GM19395 (cell line): ENCODE results near the gene ZNF346.
"Not testable (repeated sequence)": the region's sequence is repeated elsewhere in the genome, so short reads cannot be mapped to it uniquely, and the experiment has no call there.

Source experiments
- ATAC-seq: cut with Tn5 transposase; IDR thresholded peaks from one replicate; pipeline ENCODE4 v1.9.1; 2021; ENCODE audit warnings: mild to moderate bottlenecking, moderate library complexity; ENCODE audit not compliant: unreplicated experiment

Gene ZNF346, protein sequence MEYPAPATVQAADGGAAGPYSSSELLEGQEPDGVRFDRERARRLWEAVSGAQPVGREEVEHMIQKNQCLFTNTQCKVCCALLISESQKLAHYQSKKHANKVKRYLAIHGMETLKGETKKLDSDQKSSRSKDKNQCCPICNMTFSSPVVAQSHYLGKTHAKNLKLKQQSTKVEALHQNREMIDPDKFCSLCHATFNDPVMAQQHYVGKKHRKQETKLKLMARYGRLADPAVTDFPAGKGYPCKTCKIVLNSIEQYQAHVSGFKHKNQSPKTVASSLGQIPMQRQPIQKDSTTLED

GRCh38 chr5:177022386-177023302 lies at the start of gene ZNF346:
ZNF346 (plus strand) TSS chr5:177022696; CDS start chr5:177022739, 43 bp downstream.
- peak; percentile 88 for ATAC-seq

- ATAC-seq, result no peak
These were observed 42.8 kb upstream of the ZNF346 start for GRCh38 chr5:176979669-176980068.

DNA sequence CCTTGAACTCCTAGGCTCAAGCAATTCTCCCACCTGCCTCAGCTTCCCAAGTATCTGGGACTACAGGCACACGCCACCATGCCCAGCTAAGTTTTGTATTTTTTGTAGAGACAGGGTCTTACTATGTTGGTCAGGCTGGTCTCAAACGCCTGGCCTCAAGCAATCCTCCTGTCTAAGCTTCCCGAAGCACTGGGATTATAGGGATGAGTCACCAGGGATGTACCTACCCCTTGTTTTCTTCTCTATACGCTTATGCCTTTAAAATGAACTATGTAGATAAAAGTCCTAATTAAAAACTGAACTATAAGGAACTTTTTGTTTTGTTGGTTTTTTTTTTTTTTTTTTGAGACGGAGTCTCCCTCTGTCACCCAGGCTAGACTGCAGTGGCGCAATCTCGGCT lies 41.7 kb upstream of the ZNF346 start:
- ATAC-seq, result no peak

DNA sequence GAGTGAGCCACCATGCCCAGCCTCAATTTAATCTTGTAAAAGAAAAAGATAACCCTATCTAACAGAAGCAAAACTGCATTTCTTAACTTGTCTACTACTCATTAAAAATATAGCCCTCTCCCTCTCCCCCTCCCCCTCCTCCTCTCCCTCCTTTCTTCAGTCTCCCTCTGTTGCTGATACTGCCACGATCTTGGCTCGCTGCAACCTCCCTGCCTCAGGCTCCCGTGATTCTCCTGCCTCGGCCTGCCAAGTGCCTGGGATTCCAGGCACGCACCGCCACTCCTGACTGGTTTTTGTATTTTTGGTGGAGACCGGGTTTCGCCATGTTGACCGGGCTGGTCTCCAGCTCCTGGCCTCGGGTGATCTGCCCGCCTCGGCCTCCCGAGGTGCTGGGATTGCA lies 39.4 kb upstream of the ZNF346 start:
- ATAC-seq, result not testable (repeated sequence)

- not testable (repeated sequence) for ATAC-seq
These were observed 38.9 kb upstream of the ZNF346 start for GRCh38 chr5:176983593-176983992.

- not testable (repeated sequence) for ATAC-seq
These were observed 38.3 kb upstream of the ZNF346 start for GRCh38 chr5:176984176-176984575.

- ATAC-seq, result no peak
These were observed 37.0 kb upstream of the ZNF346 start for GRCh38 chr5:176985516-176985915.

- ATAC-seq, result no peak
These were observed 36.2 kb upstream of the ZNF346 start for GRCh38 chr5:176986280-176986679.

DNA sequence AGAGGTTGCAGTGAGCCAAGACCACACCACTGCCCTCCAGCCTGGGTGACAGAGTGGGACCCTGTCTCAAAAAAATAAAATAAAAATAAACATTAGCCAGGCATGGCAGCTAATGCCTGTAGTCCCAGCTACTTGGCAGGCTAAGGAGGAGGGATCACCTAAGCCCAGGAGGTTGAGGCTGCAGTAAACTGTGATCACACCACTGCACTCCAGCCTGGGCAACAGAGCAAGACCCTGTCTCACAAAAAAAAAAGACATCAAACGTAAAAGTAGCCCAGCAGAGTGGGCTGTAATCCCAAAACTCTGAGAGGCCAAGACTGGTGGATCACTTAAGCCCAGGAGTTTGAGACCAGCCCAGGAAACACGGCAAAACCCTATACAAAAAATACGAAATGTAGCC lies 34.9 kb upstream of the ZNF346 start:
- no peak for ATAC-seq

GRCh38 chr5:176993081-176993480 lies 29.4 kb upstream of the ZNF346 start:
- ATAC-seq, result not testable (repeated sequence)

DNA sequence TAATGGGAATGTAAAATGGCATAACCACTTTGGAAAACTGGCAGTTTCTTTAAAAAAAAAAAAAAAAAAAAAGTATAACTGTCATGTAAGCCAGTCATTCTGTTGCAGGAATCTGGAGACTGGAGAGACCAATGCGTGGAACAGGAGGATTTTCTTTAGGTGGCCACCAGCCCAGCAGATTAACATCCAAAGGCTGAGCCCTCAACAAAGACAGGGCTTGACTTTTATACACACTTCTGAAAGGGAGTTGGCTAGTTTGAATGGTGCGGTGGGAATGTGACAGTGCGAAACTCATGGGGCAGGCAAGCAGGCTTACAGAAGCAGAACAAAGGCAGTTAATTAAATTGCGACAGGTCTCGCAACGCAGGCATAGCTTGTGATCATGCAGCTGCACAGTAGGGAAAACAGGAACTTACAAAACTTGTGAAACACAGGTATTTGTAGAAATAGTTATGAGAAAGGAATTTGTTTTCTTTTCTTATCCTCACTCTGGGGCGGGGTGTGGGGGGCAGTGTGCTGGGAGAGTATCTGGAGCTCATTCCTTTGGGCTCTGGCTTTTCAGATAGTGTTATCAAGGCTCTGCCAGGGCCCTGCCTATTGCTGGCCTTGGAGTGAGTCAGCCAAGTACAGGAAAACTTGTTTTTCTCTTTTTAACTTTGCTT lies 27.9 kb upstream of the ZNF346 start:
- ATAC-seq, result peak; percentile 42

- peak; percentile 6 for ATAC-seq
These were observed 27.4 kb upstream of the ZNF346 start for GRCh38 chr5:176995122-176995490.

DNA sequence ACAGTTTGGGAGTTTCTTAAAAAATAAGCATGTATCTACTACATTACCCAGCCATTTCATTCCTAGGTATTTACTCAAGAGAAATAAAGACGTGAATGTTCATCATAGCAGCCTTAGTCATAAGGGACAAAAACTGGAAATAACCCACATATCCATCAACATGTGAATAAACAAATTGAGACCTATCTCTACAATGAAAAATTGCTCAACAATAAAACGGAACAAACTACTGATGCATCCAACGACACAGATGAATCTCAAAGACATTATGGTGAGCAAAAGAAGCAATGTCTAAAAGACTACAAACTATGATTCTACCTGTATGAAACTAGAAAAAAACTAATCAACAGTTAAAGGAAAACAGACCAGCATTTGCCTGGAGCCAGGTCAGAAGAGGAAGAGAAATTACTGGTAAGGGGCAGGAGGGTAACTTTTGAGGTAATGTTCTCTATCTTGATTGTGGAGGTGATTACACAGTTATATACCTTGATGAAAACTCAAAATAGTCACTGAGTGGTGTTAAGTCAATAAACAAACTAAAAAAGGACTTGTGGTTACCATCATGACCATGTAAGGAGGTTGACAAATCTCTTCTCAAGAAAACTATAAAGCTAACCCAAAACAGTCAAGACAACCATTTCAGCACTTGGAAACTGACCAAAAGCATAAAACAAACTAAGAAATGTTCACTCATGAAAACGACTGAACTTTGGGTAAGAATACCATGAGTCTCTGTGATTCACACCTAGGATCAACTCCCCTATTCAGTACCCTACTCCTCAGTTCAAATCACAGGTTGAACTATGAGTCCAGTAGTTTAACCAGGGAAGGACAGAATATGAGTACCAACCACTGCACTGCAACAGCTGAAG lies 26.4 kb upstream of the ZNF346 start:
- ATAC-seq, result peak; percentile 63

- ATAC-seq, result no peak
These were observed 25.7 kb upstream of the ZNF346 start for GRCh38 chr5:176996780-176997179.

GRCh38 chr5:176998828-176999227 lies 23.7 kb upstream of the ZNF346 start:
- no peak for ATAC-seq

DNA sequence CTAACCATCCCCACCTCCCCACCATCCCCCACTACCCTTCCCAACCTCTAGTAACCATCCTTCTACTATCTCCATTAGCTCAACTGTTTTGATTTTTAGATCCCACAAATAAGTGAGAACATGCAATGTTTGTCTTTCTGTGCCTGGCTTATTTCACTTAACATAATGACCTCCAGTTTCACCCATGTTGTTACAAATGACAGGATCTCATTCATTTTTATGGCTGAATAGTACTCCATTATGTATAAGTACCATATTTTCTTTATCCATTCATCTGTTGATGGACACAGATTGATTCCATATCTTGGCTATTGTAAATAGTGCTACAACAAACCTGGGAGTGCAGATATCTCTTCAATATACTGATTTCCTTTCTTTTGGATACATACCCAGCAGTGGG lies 23.0 kb upstream of the ZNF346 start:
- not testable (repeated sequence) for ATAC-seq

DNA sequence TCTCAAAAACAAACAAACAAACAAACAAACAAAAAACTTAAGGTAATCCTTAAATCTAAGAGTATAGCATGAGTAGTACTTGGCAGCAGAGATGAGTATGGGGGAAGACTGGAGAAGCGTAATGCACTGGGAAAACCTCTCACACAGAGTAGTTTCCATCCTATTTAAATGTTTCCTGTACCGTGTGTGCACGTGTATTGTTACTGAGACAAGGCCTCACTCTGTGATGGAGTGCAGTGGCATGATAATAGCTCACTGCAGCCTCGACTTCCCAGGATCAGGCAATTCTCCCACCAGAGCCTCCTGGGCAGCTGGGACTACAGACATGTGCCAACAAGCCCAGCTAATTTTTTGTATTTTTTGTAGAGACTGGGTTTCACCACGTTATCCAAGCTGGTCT lies 18.8 kb upstream of the ZNF346 start:
- ATAC-seq, result no peak

DNA sequence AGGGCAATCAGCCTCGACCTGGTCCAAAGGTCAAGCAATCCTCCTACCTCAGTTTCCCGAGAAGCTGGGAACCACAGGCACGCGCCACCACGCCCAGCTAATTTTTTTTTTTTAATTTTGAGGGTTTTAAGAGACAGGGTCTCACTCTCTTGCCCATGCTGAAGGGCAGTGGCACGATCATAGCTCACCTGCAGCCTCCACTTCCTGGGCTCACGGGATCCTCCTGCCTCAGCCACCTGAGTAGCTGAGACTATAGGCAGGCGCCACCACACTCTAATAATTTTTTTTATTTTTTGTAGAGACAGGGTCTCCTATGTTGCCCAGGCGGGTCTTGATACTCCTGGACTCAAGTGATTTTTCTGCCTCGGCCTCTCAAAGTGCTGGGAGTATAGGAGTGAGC lies 17.5 kb upstream of the ZNF346 start:
- ATAC-seq, result no peak

DNA sequence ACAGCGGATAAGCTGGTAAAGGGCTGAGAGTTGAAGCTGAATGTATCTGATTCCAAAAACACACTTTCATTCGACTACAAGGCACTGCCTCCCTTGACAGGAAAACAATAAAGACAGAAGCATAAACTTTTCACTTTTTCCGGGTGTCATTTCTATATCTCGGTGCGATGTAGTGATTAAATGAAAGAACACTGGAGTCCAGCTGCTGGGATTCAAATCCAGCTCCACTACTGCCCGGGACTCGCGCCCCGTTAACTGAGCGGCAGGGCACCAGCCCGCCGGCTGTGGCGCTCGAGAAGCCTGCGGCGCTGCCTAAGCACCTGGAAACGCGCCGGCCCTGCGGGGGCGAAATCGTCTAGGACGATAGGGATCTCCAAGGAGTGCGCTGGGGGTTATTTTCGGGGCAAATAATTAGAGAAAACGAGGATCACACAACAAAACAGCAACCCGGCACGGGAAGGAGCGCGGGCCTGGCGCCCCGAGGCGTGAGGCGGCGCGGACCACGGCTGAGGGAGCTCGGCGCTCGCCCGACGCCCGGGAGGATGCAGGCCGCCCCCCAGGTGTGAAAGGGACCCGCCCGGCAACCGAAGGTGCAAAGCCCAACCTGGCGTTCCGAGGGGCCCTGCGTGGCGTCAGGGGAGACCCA lies 16.8 kb upstream of the ZNF346 start:
- ATAC-seq, result peak; percentile 45
